Stromal cell of bone marrow (primary cell): Measurements from ENCODE around the gene PIK3C2G.
A peak's percentile ranks its signal among the peaks of the same experiment; 100 is the strongest.

Experiments
- DNase-seq: peaks from one replicate; pipeline ENCODE4 v3.0.0-alpha.2; 2012; ENCODE audit warnings: low read depth

Gene PIK3C2G

DNA sequence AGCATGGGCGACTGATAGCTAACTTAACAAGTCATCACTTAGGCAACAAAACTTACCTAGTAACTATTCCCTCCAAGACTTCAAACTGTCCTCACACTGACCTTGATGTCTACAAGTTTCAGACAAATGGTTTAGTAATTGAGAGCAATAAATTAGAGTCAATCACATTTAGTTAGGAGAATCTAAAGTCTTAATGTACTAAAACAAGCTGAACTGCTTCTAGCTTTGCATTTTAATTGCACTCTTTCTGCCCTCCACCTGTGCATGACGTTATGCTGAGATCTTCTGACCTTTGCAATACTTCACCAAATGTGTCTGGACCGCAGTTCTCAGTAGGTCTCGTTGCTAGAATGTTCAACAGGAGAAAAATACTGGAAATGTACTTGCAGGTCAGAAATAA is 158.0 kb downstream of the PIK3C2G start:
- no peak for DNase-seq

DNA sequence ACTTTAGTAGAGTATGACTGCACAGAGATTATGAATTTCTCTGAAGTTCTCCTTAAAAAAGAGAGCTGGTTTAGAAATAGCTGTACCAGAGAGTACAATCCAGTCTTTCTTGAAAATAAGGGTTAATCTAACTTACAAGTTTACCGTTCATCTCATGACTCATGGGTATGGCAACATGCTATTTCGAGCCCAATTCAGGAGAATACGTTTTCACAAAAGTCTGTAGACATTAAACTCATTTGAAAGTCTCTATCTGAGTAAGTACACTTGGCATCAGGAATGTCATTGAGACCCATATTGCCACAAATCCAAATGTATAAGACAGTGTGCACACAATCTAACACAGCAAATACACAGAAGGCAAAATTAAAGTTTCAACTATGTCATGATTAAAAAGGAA is 160.5 kb downstream of the PIK3C2G start:
- DNase-seq = no peak

DNA sequence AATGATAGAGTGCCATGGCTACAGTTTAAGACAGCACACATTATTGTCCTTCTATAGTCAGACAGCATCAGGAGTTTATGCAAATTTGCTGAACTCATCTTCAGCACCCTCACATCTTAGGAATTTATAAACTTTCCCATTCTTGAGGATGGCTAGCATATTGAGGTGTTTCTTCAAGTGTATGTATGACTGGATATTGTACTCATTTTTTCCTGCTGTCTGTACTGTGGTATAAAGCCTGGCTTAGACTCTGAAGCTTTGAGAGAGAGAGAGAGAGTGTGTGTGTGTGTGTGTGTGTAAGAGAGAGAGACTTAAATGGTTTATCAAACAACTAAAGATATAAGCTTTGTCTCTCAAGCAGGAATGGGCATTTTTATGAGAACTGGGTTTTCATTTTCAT is 161.6 kb downstream of the PIK3C2G start:
- DNase-seq = no peak

DNA sequence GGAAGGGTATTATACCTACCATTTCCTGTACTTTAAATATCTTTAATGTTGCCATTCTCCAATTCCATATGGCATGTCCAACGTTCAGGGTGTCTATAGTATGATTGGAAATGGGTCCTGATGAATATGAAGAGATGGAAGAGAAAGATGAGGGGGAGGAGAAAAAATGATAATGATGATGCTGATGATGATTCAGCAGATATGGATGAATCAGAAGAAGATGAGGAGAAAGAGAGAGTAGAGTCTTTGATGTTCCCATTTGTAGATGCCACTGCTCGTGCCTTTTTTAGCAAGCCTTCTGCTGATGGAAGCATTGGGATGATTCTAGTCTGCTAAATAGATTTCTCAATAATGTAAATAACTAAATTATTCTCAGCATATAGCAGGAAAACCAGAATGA is 163.5 kb downstream of the PIK3C2G start:
- DNase-seq = no peak

DNA sequence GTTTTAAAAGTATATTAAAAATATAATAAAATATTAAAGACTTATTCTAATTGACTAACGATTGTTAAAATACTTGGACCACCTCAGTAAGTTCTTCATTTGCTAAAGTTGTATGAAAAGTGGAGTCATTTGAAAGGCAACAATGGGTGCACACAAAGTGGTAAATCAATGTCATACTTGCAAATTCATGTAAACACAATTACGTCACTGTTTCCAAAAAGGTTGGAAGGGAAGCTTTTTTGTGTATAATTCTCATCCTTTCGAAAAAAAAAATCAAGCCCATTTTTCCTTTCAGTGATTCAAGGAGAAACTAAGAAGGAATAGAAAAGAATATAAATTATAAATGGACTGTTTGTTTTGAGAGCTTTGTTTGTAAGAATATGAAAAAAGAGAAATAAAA is 166.2 kb downstream of the PIK3C2G start:
- no peak for DNase-seq

DNA sequence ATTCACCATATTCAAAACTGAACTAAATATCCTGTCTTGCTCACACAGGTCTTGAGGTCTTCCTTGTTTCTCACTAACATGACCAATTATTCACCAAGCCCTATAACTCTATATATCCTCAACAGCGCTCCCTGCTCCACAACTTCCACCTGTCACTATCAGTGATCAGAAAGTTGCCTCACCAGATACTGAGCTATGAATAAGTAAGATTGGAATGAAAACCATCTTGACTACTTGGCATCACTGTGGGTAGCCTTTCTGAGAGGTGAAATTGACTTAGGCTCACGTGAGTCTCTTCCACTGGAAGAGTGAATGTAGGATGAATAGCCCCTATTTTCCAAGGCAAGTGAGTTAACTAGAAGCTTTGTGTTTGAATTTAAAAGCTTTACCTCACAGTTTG is 167.1 kb downstream of the PIK3C2G start:
- no peak for DNase-seq

DNA sequence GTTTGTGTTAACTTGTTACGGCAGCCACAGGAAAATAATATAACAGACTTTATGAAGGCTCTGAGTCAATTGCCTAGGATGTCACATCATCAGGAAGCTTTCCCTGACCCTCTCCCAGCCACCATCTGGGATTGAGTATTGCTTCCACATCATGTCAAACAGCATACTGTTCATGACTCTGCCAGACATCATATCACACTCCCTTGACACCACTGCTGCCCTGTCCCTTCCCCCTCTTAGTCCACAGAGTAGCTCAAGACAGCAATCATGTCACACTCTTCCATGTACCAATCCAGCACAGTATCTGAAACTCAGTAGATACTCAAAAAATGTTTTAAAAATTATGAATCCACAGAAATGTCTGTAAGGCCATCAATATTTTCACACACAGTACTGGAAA is 168.0 kb downstream of the PIK3C2G start:
- DNase-seq = no peak

DNA sequence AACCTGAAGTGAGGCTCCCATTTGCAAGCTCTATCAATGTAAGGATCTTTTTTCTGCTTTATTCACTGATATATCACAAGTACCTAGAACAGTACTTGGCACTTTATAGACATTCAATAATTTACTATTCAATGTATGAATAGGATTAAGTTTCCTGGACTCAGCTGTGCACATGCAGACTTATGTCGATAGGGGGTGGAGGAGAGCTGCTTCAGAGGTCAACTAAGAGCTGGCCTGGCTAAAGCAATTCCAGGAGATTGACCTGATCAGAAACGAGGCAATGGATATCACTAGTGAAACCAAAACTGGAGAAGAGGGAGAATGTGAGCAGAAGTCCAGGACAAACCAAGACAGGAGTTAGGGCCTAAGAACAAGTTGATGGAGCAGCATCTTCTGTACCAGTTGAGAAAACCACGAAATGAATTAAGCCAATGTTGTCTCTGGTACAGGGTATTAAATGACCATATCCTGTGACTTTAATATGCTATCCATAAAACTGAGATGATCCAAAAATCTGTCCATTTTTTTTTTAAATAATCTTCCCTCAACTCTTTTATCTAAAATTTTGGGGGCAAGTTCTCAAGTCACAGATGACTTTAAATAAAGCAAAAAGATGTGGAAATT is 169.2 kb downstream of the PIK3C2G start:
- peak; percentile 33 for DNase-seq

DNA sequence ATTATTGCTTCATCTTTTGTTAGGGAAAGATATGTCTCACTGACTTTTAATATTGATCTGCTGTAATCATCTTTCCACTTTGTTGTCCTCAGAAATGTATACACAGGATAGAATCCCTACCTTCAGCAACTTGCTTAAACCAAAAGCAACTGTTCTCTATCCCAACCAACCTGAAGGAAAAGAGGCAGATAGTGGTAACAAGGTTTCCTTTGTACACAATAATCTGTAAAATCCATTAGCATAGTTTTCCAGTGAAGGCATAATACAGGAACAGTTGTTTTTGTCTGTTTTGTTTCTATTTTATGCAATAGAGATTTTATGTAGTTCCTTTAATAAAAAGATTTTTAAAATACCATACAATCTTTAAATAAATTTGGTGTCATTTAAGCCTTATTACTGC is 170.5 kb downstream of the PIK3C2G start:
- DNase-seq = no peak

DNA sequence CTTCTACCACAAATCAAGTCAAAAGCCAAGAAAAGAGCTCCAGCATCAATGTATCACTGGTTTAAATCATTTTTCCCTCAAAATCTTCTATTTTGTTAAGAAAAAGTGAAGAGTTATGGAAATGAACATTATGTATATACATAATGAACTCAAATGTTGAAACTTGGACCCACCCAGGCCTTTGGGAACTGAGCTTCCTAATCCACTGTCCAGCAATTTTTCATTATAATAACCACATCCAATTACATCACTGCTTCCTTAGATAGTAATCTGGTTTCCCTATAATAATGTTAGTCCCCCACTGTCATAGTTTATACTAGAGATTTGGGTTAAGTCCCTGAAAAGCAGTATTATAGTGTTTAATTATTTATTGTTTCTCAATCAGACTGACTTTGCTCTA is 170.9 kb downstream of the PIK3C2G start:
- no peak for DNase-seq

DNA sequence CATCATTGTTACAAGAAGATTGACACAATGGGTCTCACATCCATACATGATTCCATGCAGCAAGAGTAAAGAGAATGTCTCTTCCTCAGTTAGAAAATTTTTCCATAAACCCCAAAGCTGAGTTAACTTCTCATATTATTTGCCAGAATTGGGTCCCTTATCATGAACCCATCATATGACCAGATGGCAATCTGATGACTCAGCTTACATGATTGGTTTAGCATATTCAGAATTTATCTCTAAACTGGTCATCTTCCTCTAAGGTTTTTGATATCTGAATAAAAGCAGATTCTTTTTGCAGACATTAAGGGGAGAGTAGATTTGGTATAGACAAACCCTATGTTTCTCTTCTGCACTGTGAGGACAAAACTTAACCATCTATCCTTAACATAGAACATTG is 174.9 kb downstream of the PIK3C2G start:
- DNase-seq = no peak

DNA sequence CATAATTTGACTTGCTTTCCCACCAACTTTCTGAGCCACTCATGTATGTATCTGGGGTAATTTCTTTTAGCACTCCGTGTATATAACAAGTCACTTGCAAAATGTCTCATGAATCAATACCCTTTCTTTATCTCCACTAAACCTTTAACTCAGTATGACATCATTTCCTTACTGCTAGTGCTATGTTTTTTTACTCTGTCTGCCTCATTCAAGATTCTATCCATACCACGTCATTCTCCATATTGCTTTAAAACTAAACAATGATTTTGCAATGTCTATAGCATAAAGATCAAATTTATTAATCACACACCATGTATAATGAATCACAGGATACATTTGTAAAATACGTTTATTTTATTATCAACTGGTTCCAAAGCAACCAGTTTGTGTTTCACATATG is 178.2 kb downstream of the PIK3C2G start:
- DNase-seq = no peak

DNA sequence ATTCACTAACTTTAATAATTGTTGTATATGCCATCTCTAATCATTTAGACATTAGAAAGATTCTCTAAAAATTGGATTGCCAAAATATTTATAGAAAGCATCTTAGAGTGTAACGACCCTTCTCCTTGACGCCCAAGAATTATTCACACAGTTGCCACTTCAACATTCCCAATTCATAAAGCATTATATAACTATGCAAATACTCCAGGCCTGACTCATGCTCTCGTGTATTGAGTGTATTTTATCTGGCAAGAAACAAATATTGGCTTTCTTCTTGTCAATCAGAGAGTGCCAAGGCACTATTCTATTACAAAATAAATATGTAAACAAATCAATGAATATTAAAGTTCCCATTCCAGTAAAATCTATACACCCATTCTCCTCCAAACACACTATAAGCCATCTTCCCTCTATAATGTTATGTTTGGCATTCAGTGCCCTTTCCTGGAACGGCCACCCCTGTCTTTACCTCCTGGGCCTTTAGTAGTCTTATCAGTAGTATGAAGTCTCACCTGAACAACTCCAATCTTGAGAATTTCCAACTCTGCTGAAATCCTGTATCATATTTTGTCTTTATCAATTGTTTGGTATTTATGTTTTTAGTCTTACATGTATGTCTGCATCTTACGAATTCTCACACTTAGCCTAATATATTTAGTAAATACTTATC is 182.6 kb downstream of the PIK3C2G start:
- DNase-seq = peak; percentile 32

DNA sequence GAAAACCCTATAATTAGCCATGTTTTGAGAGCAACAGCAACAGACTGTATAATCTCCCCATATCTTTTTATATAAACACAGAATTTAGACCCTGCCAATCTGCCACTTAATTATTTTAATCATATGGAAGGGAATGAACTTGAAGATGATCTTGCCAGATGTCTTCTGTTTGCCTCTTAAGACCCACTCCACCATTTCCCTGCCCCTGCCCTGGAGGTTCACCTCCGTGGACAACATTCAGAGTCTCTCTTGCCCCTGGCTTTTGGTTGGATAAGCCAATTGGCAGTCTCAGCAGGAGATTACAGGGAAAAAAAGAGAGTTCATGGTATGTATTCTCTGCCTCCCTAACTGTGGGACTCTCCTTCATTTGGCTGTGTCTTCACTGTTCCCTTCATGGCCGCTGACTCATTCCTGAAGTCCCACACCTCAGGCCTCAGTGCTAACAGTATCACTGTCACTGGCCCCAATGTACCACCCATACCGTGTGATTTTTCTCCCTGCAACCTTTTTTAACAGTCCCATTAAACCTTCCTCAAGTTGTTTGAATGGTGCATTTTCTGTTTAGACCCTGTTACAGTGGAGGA is 184.8 kb downstream of the PIK3C2G start:
- no peak for DNase-seq

DNA sequence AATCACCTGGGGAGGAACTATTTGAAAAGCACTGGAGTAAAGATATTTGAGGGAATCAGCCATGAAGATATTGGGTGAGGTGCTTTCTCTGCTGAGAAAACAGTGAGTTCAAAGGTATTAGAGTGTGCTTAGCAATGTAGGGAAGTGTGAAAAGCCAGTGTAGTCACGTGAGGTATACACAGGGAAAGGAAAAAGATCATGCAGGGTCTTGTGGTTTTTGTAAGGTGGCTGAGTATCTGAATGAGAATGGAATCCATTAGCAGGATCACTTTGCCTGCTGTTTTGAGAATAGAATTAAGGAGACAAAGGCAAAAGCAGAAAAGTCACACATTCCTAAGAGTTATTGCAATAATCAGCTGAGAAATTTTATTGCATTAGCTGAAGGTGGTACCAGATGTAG is 193.0 kb downstream of the PIK3C2G start:
- DNase-seq = no peak

DNA sequence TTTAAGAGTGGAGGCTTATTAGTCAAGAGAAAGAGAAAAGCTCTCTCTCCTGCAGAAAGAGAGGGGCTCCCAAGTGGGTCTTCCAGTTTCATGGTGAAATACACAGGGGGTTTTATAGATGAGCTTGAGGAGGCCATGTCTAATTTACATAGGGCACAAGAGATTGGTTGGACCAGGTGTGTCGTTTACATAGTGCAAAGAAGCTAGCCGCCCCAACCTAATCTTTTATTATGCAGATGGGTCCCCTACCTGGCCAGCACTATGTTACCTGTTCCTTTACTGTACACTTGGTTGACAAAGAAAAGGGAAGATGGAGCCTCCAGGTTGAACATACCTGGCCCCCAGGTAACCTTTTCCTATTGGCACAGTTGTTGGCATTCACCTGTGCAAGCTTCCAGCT is 195.0 kb downstream of the PIK3C2G start:
- DNase-seq = no peak

DNA sequence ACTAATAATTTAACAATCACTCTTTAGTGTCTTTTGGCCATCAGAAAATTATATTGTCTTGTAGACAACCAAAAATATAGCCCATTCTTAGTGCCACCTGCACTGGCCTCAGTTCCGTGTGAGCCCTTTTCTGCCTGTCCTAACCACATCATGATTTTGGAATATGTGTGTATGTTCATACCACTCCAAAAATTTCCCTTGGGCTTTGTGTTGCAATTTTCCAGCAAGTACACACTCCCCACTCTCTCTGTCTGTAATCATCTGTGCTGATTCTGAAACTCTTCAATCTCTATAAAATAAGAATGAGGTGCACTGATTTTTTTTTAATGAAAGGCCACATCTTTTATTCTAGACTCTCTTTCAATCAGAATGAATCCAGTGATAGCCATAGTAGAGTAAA is 196.0 kb downstream of the PIK3C2G start:
- DNase-seq = no peak

DNA sequence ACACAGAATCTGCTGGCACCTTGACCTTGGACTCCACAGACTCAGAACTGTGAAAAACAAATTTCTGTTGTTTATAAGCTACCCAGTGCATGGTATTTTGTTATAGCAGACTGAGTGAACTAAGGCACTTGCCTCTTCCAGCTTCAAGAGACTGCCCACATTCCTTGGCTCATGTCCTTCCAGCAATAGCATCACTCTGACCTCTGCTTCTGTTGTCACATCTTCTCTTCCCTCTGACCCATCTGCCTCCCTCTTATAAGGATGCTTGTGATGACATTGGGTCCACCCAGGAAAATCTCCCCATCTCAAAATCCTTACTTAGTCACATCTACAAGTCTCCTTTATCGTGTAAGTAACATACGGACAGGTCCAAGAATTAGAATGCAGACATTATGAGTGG is 200.4 kb downstream of the PIK3C2G start:
- DNase-seq = no peak

DNA sequence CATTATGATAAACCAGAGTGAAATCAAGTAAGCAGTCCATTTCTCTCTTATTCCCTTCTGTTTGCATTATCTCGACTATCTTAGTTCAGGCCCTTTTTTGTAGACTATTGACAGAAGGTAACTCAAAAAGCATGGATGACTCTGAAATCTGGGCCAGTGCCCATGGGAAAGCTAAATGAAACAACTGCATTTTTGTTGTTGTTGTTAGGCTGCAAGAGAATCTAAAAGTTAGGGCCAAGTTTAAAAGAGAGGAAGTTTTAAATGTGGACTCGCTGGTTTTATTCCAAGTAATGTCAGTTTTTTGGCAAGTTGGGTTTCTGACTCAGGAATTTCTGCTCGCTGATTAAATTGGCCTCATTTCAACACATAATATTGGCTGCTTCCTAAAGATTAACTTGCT is 201.1 kb downstream of the PIK3C2G start:
- peak; percentile 65 for DNase-seq

DNA sequence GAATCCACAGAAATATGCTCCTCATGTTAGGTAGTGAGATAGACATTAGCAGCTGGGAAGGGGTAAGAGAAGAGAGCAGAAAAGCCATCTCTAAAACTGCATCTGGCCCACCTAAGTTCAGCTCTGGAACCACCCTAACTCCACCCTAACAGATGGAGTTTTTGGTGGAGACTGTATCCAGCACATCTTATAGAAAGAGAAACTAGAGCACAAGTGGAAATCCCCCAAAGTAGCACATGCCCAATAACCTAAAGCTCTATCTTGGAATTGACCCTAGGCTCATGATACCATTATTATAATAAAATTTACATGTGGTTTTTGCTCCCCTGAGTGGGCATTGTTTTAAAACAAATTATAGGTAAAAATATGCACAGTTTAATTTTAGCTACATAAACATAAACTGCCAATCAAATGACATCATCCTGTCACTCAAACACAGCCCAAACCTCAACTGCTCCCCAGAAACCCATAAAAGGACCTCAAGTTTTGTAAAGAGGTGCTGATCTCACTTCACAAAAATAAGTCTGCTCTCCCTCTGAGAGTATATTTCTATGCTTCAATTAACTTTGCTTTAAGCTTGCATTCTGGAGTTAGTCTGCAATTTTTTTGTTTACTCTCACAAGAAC is 206.4 kb downstream of the PIK3C2G start:
- no peak for DNase-seq

DNA sequence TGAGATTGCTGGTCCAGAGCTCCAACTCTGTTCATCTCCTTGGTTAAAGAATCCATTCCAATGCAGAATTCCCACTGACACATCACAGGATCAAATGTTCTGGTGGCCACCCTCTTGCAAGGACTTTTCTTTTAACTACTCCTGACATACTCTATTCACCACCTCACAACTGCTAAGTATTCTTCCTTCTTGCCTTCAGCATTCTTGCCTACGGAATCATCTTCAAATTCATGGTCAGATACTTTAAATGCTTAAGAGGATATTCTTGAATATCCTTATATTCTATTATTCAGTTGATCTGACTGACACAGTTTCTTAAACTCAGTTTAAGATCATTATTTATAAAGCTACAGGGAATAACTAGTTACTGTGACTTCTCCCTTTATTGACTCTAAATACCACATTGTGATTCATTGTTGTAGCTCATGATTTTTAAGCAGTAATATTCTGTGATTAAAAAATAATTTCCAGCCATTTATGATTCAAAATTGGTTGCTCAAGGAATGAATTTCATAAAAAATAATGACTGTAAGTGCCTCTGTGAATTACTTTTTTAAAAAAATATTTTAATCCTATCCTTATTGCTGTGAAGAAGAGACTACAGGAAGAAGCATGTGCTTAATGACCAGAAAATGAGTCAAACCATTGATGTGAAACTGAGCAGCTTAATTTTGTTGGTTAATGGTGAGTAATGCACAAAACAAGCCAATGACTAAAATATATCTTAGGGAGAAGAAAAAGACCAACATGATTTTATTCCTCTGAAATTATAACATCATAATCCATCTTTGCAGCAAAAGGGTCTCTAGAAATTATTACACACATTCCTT is 207.1 kb downstream of the PIK3C2G start:
- DNase-seq = peak; percentile 60

DNA sequence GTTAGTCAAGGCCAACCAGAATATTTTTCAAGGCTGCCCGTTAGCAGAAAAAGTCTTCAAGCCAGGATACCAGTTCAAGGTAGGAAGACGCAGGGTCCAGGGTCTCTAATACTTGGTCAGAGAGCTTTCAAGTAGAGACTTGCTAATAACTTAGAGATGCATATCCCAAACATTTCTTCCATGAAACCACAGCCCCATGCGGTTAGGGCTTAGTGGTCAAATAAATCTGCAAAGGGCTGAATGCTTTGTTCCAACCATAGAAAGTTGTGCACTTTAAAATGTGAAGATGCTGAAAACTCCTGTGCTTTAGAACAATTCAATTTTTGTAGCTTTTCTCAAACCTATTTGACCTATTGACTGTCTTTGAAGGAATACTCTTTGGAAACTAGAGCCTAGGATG is 208.9 kb downstream of the PIK3C2G start:
- DNase-seq = no peak

DNA sequence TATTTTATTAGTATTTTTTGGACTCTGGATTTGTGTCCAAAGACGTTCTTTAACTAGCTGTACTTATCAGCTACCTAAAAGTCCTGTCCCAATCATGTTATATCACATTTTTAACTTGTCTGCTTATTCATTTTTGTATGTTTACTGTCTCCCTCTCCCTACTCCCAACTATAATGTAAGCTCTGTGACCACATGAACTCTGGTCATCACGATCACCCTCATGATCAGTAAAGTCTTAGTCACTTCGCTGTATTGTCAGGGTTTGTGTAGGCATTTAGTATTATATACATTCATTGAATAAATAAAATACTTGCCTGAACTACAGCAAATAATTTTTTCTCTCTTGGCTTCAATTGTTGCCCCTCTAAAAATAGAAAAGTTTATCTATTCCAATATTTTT is 211.0 kb downstream of the PIK3C2G start:
- DNase-seq = no peak
